AML-193 (cell line): Measurements from ENCODE around the gene TDRKH.

Experiments
- DNase-seq, 2 experiments: peaks; one replicate each; lab custom pipeline; 2025; lab: John Stamatoyannopoulos, UW

The TDRKH gene

GRCh38 chr1:151822404-151822803 lies 32.1 kb upstream of the TDRKH start:
- no peak for DNase-seq

GRCh38 chr1:151820940-151821339 lies 30.6 kb upstream of the TDRKH start:
- DNase-seq: no peak

GRCh38 chr1:151819976-151820623 lies 29.8 kb upstream of the TDRKH start:
- peak in 1 of 2 experiments; percentile 26 for DNase-seq

- no peak for DNase-seq
These were observed 29.0 kb upstream of the TDRKH start for GRCh38 chr1:151819227-151819835.

- peak; percentile 30 to 34 for DNase-seq
These were observed 27.0 kb upstream of the TDRKH start for GRCh38 chr1:151817353-151817730.

GRCh38 chr1:151816548-151817352 lies 26.4 kb upstream of the TDRKH start:
- no peak for DNase-seq

- no peak for DNase-seq
These were observed 25.5 kb upstream of the TDRKH start for GRCh38 chr1:151815716-151816327.

- no peak for DNase-seq
These were observed 24.8 kb upstream of the TDRKH start for GRCh38 chr1:151814971-151815545.

- no peak for DNase-seq
These were observed 24.1 kb upstream of the TDRKH start for GRCh38 chr1:151814426-151814825.

- no peak for DNase-seq
These were observed 23.1 kb upstream of the TDRKH start for GRCh38 chr1:151813271-151813977.

- no peak for DNase-seq
These were observed 20.9 kb upstream of the TDRKH start for GRCh38 chr1:151811181-151811580.

- DNase-seq: no peak
These were observed 19.8 kb upstream of the TDRKH start for GRCh38 chr1:151809985-151810556.

GRCh38 chr1:151809290-151809984 lies 19.1 kb upstream of the TDRKH start:
- DNase-seq: no peak

GRCh38 chr1:151807766-151808165 lies 17.5 kb upstream of the TDRKH start:
- DNase-seq: no peak

- no peak for DNase-seq
These were observed 16.8 kb upstream of the TDRKH start for GRCh38 chr1:151807131-151807530.

GRCh38 chr1:151806170-151806569 lies 15.9 kb upstream of the TDRKH start:
- DNase-seq: no peak

GRCh38 chr1:151805066-151805820 lies 14.9 kb upstream of the TDRKH start, which contains the start of gene LINGO4:
TSS of gene LINGO4 (minus strand) at chr1:151805419. CDS start at chr1:151802704, 2,715 bp downstream.
- DNase-seq: no peak

- DNase-seq: no peak
These were observed 13.6 kb upstream of the TDRKH start for GRCh38 chr1:151803915-151804314.

GRCh38 chr1:151803164-151803563 lies 12.9 kb upstream of the TDRKH start:
- DNase-seq: no peak

- DNase-seq: no peak
These were observed 12.1 kb upstream of the TDRKH start for GRCh38 chr1:151802372-151802771.
